ENCODE data around the gene PLCH2.

PLCH2 gene

GRCh38 chr1:2517966-2518365 is 41.9 kb downstream of the PLCH2 start:
- no peak for DNase-seq

- DNase-seq: no peak
These were observed 42.4 kb downstream of the PLCH2 start for GRCh38 chr1:2518528-2518927.

GRCh38 chr1:2519029-2519685 is 43.1 kb downstream of the PLCH2 start:
- no peak for DNase-seq

- DNase-seq: no peak
These were observed 43.6 kb downstream of the PLCH2 start for GRCh38 chr1:2519729-2520128.

GRCh38 chr1:2520206-2520605 is 44.1 kb downstream of the PLCH2 start:
- DNase-seq: no peak

GRCh38 chr1:2520806-2521205 is 44.7 kb downstream of the PLCH2 start:
- DNase-seq: no peak

- DNase-seq: no peak
These were observed 46.1 kb downstream of the PLCH2 start for GRCh38 chr1:2522230-2522629.

- no peak for DNase-seq
These were observed 47.3 kb downstream of the PLCH2 start for GRCh38 chr1:2523191-2523890.

GRCh38 chr1:2523891-2524609 is 48.0 kb downstream of the PLCH2 start:
- DNase-seq: no peak

GRCh38 chr1:2525572-2525919 is 49.5 kb downstream of the PLCH2 start:
- no peak for DNase-seq

GRCh38 chr1:2525920-2526823 is 50.1 kb downstream of the PLCH2 start, which contains the start of gene PANK4:
Gene PANK4 (minus strand): TSS chr1:2526596. CDS start chr1:2526587, 9 bp downstream.
- peak; percentile 95 for DNase-seq

GRCh38 chr1:2526824-2527555 is 50.9 kb downstream of the PLCH2 start:
- DNase-seq: no peak

- DNase-seq: no peak
These were observed 51.4 kb downstream of the PLCH2 start for GRCh38 chr1:2527556-2527860.

- no peak for DNase-seq
These were observed 51.9 kb downstream of the PLCH2 start for GRCh38 chr1:2528016-2528415.

GRCh38 chr1:2528611-2528965 is 52.5 kb downstream of the PLCH2 start:
- DNase-seq: no peak

- DNase-seq: peak; percentile 80
These were observed 53.1 kb downstream of the PLCH2 start for GRCh38 chr1:2528966-2529783.

GRCh38 chr1:2529784-2530512 is 53.9 kb downstream of the PLCH2 start, which contains the start of gene HES5:
Gene HES5 (minus strand): TSS chr1:2530263. CDS start chr1:2530164, 99 bp downstream.
- no peak for DNase-seq

- DNase-seq: no peak
These were observed 54.6 kb downstream of the PLCH2 start for GRCh38 chr1:2530513-2531361.

- no peak for DNase-seq
These were observed 56.5 kb downstream of the PLCH2 start for GRCh38 chr1:2532485-2533160.
